Adipose tissue (tissue), 3 donors: Measurements from ENCODE around the gene SNAPIN. TPM values are rescaled to one million over a fixed set of nuclear protein-coding genes. Genes with fewer than 3 reads are reported as not detected.
"Not testable (repeated sequence)": the region's sequence is repeated elsewhere in the genome, so short reads cannot be mapped to it uniquely, and the experiment has no call there.

Source experiments
- H3K27ac ChIP-seq: one replicate; pipeline ENCODE4 v1.5.1; 2013; ENCODE audit warnings: low read depth, low read length
- WGBS, 3 donors: extraction: QIAGEN DNeasy Blood & Tissue Kit; methylation state at CpG; one replicate each; pipeline ENCODE4 v1.1.7; 2013; 5-methylcytosine and 5-hydroxymethylcytosine counted together
- polyA plus RNA-seq, 3 donors: library from polyadenylated mRNA; stranded (reverse); fragments of 200-250 nt; gene quantifications; one replicate each; pipeline ENCODE4 v1.2.3, GENCODE V29; 2013
- donor health status: healthy with polysubstance abuse.
- donor health status: Bipolar disorder and iron deficiency.
- donor health status: healthy.

The SNAPIN gene
- polyA plus RNA-seq, 3 donors: 15.2 to 52.2 (median 49.1) TPM

GRCh38 chr1:153624965-153625611 lies 33.4 kb upstream of the SNAPIN start:
- H3K27ac ChIP-seq: no peak overlapping the region
- WGBS, 3 donors: 88 to 94% (median 89%) methylated on average over 10 of the region's 10 CpGs

- H3K27ac ChIP-seq: peak overlapping the region; percentile 7
- WGBS, 3 donors: 47 to 66% (median 51%) methylated on average over 3 of the region's 3 CpGs
Measured at GRCh38 chr1:153626477-153626903, 32.0 kb upstream of the SNAPIN start.

DNA sequence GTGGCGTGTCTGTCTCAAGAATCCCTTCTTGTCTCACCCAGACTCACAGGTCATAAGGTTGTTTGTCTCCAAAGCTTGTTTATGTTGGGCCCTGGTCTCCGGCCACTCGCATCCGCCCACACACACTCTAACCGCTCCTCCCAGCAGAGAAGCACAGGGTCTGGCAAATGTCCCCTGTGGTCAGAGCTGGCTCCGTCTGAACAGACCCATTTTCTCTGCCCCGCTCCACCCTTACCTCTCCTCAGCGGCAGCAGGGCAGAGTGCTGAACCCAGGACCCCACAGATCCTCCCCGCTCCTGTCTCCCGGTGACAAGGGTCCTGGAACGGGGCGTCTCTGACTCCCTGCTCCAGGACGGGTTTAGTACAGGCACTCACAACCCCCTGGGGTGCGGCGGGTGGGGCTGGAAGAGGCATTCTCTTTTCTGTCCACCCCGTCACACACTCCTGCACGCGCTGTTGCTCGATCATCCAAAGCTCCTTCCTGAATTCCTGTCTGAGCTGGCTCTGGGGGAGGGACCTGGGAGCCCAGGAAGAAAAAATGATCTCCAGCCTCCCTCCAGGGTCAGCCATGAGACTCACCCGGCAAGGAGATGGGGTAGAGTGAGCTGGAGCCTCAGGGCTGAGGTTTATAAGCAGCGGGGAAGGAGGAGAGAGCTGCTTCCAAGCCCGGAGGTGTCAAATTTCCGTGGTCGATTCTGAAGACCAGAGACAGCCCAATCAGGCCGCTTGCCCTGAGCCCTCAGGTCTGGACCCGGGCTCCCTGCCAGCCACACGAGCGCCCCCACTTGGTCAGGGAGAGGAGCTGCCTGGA lies 31.4 kb upstream of the SNAPIN start, which contains the start of gene S100A13:
Gene S100A13, minus strand, starts transcription at position 602 of the 811 bp plus-strand sequence. CDS start 1,033 bp downstream, outside the sequence.
- 9 to 19% (median 11%) methylated on average over 27 to 28 of the region's 28 CpGs for WGBS, 3 donors
- H3K27ac ChIP-seq: peak within 1 kb of the TSS; percentile 7

DNA sequence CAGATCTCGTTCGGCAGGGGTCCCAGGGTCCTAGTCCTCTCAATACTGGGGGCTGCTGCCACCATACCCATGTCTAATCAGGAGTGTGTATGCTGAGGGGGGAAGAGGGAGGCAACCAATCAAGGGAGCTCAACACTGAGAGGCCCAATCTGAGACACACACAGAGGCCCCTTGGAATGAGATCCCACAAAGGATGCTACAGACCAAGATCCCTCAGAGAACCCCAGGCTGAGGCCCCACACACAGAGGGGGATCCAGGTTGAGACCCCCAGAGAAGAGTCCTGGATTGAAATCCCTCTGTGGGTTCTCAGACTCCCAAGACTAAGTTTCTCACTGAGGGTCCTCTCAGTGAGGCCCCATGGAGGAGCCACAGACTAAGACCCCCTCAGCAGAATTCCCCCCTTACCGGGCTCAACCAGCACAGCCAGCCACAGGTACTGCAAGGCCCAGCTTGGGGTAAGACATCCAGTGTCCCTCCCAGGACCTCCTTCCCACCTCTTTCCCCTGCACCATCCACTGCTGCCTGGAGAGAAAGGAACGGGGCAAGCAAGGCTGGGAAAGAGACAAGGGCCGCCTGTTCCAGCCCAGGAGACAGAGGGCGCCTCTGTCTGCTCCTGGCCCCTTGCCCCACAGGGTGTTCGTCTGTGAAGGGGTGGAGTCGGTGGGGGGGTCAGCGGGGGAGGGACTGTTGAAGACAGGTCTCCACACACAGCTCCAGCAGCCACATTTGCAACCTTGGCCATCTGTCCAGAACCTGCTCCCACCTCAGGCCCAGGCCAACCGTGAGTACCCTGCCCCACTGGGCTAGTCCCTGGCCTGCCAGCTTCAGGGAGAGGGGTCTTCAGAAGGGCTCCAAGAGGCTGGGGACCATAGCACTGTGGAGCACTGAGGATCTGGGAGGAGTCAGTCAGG lies 30.5 kb upstream of the SNAPIN start, which contains the start of gene S100A1:
Gene S100A1, plus strand, starts transcription at position 720 of the 912 bp plus-strand sequence. CDS start 2,088 bp downstream, outside the sequence.
- H3K27ac ChIP-seq: no peak within 1 kb of the TSS
- 55 to 65% (median 64%) methylated on average over 10 of the region's 10 CpGs for WGBS, 3 donors

DNA sequence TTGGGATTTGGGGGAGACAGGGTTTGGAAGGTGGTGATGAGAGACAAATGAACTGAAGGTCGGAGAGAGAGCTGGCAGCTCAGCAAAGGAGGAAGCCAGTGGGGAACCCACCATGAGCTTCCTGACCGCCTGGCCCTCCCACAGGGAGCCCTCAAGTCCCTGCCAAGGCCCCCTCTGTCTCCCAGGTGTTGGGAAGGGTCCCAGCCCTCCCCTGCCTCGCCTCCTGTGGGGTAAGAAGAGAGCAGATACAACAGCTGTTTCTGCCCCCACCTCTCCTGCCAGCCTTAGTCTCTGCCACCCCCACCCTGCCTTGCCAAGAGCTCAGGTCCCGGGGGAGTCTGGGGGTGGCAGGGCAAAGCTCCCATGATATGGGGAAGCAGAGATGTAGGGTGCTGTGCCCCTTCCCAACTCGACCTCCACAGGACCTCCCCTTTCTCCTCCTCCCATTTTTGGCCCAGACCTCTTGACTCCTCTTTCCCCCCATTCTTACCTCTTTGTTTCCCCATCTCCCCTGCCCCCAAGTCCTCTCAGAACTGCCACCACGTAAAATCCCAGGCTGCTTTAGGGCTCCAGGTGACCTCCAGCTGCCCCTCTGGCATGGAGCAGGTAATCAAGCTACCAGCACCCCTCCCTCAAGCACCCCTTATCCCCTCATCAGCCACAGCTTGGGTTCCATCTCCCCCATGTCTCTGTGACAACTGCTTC lies 29.7 kb upstream of the SNAPIN start:
- H3K27ac ChIP-seq: no peak overlapping the region
- 72 to 86% (median 74%) methylated on average over 6 of the region's 6 CpGs for WGBS, 3 donors

- H3K27ac ChIP-seq: no peak overlapping the region
- 79 to 88% (median 87%) methylated on average over 5 of the region's 5 CpGs for WGBS, 3 donors
Measured at GRCh38 chr1:153629343-153629665, 29.2 kb upstream of the SNAPIN start.

DNA sequence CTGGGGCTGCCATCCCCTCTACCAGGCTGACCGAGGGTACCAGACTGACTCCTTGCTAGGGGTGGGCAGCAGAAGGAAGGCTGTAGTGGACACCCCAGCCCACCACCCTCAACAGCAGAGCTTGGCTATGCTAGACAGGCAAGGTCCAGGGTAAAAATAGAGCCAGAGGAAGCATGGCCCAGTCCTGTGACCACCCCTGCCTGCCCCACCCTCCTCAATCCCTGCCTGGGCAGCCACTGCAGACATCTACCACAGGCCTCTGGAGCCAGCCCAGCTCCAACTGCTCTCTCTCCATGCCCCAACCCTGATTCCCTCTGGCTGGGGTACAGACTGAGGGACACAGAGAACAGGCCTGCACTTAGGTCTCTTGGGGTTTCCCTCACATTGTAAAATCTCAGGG lies 28.5 kb upstream of the SNAPIN start:
- H3K27ac ChIP-seq: no peak overlapping the region
- 100% methylated on average over 1 of the region's 1 CpG for WGBS, 3 donors

DNA sequence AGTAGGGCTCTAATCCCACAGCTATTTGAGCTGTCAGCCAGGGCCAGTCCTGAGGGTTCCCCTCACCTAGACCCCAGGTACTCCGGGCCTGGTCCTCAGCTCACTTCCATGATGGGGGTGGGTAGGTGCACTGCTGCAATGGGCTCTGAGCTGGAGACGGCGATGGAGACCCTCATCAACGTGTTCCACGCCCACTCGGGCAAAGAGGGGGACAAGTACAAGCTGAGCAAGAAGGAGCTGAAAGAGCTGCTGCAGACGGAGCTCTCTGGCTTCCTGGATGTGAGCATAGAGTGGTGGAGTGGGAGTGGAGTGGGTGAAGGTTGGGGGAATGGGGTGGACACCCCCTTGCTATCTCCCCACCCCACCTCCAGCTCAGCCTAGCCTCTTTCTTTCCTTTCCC lies 28.1 kb upstream of the SNAPIN start:
- no peak overlapping the region for H3K27ac ChIP-seq
- WGBS, 3 donors: 83 to 92% (median 91%) methylated on average over 7 of the region's 7 CpGs

- H3K27ac ChIP-seq: no peak overlapping the region
- 77 to 81% (median 78%) methylated on average over 10 of the region's 10 CpGs for WGBS, 3 donors
Measured at GRCh38 chr1:153631047-153632022, 27.2 kb upstream of the SNAPIN start.

- 43 to 47% (median 44%) methylated on average over 18 of the region's 18 CpGs for WGBS, 3 donors
- no peak overlapping the region for H3K27ac ChIP-seq
Measured at GRCh38 chr1:153633161-153633753, 25.2 kb upstream of the SNAPIN start.

DNA sequence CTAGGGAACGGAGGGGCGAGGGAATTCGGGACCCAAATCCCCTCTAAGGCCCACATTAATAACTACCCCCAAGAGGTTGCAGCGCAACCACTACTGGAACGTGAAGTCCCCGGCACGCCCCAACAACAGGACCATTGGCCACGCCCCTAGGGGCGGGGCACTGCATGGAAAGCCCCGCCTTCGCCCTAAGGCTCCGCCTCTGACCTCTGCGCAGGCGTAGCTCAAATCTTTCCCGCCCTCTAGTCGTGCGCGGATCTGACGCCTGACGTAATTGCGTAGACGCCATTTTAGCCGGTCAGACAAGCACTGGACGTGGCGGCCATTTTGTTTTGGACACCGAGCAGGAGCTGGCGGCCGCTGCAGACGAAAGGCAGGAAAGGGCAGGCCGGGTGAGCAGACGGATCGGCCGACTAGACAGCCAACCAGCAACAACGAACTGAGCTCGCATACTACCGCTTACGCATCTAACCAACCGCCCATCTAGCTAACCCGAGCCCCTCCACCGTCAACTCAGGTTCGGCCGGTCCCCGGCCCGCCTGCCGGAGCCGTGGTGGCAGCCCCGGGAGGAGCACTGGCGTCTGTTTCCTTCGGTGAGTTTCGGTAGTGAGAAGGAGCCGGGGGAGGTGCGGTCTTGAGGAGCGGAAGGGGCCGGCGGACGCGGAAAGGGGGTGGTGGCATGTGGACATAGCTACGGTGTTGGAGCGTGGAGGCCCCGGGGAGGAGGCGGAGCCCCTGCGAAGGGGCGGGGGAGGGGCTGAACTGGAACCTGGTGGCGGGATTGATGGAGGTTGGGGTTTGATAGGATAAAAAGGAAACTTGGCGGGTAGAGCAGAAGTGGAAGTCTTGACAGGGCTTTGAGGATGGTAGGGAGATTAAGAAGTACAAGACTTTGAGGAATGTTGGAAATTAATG lies 24.5 kb upstream of the SNAPIN start, which contains the start of gene CHTOP:
Gene CHTOP, plus strand, starts transcription at position 313 of the 912 bp plus-strand sequence. CDS start 2,523 bp downstream, outside the sequence.
- WGBS, 3 donors: 1 to 2% (median 2%) methylated on average over 65 of the region's 65 CpGs
- H3K27ac ChIP-seq: peak within 1 kb of the TSS; percentile 63

GRCh38 chr1:153635872-153636271 lies 22.6 kb upstream of the SNAPIN start:
- WGBS, 3 donors: 71 to 89% (median 89%) methylated on average over 7 of the region's 7 CpGs
- no peak overlapping the region for H3K27ac ChIP-seq

- no peak overlapping the region for H3K27ac ChIP-seq
- 91 to 97% (median 93%) methylated on average over 9 of the region's 9 CpGs for WGBS, 3 donors
Measured at GRCh38 chr1:153636312-153636711, 22.2 kb upstream of the SNAPIN start.

DNA sequence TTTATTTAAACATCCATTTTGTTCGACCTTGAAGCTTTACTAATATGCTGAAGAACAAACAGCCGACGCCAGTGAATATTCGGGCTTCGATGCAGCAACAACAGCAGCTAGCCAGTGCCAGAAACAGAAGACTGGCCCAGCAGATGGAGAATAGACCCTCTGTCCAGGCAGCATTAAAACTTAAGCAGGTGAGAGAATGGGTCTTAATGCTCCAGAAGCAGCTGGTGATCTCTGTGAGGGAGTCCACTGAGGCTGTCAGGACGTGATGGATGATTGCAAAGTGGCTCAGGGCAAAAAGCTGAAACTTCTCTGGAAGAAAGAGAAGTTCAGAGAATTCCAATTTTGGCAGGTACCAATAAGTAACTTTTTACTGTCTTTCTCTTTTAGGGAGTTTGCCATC lies 20.2 kb upstream of the SNAPIN start:
- no peak overlapping the region for H3K27ac ChIP-seq
- WGBS, 3 donors: 26 to 79% (median 77%) methylated on average over 6 of the region's 6 CpGs

DNA sequence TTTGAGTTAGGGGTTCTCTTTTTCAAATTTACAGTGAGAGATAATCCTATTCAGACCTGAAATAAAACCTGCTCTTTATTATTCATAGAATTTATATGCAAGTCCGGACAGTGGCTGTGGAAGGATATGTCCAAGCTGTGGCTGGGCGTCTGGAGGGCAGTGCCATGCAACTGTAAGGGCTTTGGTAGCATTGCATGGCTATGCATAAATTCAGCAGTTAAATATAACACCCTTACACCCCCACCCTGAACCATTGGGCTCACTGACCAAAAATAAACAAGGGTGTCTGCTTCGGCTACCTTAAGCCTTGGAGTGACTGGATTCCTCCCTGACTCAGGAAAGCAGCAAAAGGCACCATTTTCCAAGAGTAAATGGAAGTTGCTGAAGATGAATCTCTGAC lies 19.2 kb upstream of the SNAPIN start:
- H3K27ac ChIP-seq: no peak overlapping the region
- 83 to 91% (median 86%) methylated on average over 3 of the region's 3 CpGs for WGBS, 3 donors

DNA sequence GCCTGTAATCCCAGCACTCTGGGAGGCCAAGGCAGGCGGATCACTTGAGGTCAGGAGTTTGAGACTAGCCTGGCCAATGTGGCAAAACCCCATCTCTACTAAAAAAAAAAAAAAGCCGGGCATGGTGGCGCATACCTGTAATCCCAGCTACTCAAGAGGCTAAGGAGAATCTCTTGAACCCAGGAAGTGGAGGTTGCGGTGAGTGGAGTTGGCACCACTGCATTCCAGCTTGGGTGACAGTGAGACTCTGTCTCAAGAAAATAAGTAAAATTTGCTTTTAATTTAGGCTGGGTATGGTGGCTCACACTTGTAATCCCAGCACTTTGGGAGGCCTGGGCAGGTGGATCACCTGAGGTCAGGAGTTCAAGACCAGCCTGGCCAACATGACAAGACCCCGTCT lies 18.3 kb upstream of the SNAPIN start:
- not testable (repeated sequence) for H3K27ac ChIP-seq
- WGBS, 3 donors: 98 to 100% (median 99%) methylated on average over 5 of the region's 5 CpGs
